Smooth muscle cell (in vitro differentiated cells): Measurements from ENCODE around the gene GDF2. TPM values are rescaled to one million over a fixed set of nuclear protein-coding genes. Genes with fewer than 3 reads are reported as not detected.

Experiments used
- DNase-seq: peaks from one replicate; lab custom pipeline; 2025; ENCODE audit not compliant: unreplicated experiment; lab: John Stamatoyannopoulos, UW
- H2AFZ ChIP-seq: fragments of 200-600 bp; sonication (generic); 2 replicates; pipeline ENCODE4 v1.6.0; 2016; ENCODE audit warnings: antibody characterized with exemption, low read depth, mild to moderate bottlenecking
- H3F3A ChIP-seq: fragments of 200-600 bp; sonication (generic); 2 replicates; pipeline ENCODE4 v1.6.0; 2017; ENCODE audit warnings: antibody characterized with exemption, low read depth
- H3K27ac ChIP-seq: fragments of 200-600 bp; sonication (generic); 2 replicates; pipeline ENCODE4 v1.5.1; 2016; ENCODE audit warnings: low read depth, mild to moderate bottlenecking
- H3K27me3 ChIP-seq: fragments of 200-600 bp; sonication (generic); 2 replicates; pipeline ENCODE4 v1.6.1; 2016; ENCODE audit warnings: low read depth, mild to moderate bottlenecking
- H3K36me3 ChIP-seq: fragments of 200-600 bp; sonication (generic); 2 replicates; pipeline ENCODE4 v1.5.1; 2016; ENCODE audit warnings: low read depth
- H3K4me1 ChIP-seq: fragments of 200-600 bp; sonication (generic); 2 replicates; pipeline ENCODE4 v1.5.1; 2016; ENCODE audit warnings: low read depth
- H3K4me2 ChIP-seq: fragments of 200-600 bp; sonication (generic); 2 replicates; pipeline ENCODE4 v1.6.0; 2016; ENCODE audit warnings: mild to moderate bottlenecking
- H3K4me3 ChIP-seq: fragments of 200-600 bp; sonication (generic); 2 replicates; pipeline ENCODE4 v1.5.1; 2016; ENCODE audit warnings: mild to moderate bottlenecking
- H3K79me2 ChIP-seq: fragments of 200-600 bp; sonication (generic); 2 replicates; pipeline ENCODE4 v1.6.0; 2016; ENCODE audit warnings: low read depth, mild to moderate bottlenecking
- H3K9ac ChIP-seq: fragments of 200-600 bp; sonication (generic); 2 replicates; pipeline ENCODE4 v1.6.0; 2016; ENCODE audit warnings: low read depth
- H3K9me3 ChIP-seq: fragments of 200-600 bp; sonication (generic); replicated peaks from 2 replicates; pipeline ENCODE4 v1.5.1; 2016; ENCODE audit warnings: low read depth
- H4K20me1 ChIP-seq: fragments of 200-600 bp; sonication (generic); 2 replicates; pipeline ENCODE4 v1.6.0; 2016; ENCODE audit warnings: low read depth
- WGBS: methylation state at CpG from one replicate; pipeline ENCODE4 v1.1.7; 2016; ENCODE audit warnings: low lambda C conversion rate; 5-methylcytosine and 5-hydroxymethylcytosine counted together
- polyA plus RNA-seq: library from polyadenylated mRNA; unstranded; fragments of >200 nt; fragmentation: Nextera tagmentation; extraction: Ambion mirVana; gene quantifications from 2 replicates; pipeline ENCODE4 v1.2.1, GENCODE V29; 2016
- total RNA-seq: library from RNA; depleted of rRNA; stranded (reverse); fragments of >200 nt; gene quantifications from 2 replicates; pipeline ENCODE4 v1.2.3, GENCODE V29; 2014
- TF ChIP-seq, protein P1 (sequence below): fragments of 200-600 bp; sonication (generic); IDR thresholded peaks from 2 replicates; pipeline ENCODE4 v1.5.1; 2017; ENCODE audit warnings: borderline replicate concordance, mild to moderate bottlenecking, antibody characterized with exemption; ENCODE audit not compliant: insufficient read depth, poor library complexity, severe bottlenecking

Gene GDF2
- total and polyA plus RNA-seq, 2 experiments from 2014 or later: not detected

DNA sequence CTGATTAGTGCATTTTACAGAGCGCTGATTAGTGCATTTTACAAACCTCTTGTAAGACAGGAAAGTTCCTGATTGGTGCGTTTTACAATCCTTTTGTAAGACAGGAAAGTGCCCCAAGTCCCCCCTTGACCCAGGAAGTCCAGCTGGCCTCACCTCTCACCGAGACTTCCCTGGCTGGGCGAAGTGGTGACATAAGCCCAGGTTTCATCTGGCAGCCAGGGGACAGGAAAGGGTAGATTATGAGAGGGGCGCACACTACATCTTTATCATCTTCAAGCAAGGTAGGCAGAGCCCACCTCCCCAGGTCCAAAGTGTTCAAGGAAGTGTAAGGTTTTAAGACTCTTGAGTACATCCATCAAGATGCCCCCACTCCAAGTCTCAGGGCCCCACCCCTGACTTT, 27.8 kb upstream of the GDF2 start:
- WGBS: 94% methylated on average over 5 of the region's 5 CpGs
- TF ChIP-seq, protein P1, sequence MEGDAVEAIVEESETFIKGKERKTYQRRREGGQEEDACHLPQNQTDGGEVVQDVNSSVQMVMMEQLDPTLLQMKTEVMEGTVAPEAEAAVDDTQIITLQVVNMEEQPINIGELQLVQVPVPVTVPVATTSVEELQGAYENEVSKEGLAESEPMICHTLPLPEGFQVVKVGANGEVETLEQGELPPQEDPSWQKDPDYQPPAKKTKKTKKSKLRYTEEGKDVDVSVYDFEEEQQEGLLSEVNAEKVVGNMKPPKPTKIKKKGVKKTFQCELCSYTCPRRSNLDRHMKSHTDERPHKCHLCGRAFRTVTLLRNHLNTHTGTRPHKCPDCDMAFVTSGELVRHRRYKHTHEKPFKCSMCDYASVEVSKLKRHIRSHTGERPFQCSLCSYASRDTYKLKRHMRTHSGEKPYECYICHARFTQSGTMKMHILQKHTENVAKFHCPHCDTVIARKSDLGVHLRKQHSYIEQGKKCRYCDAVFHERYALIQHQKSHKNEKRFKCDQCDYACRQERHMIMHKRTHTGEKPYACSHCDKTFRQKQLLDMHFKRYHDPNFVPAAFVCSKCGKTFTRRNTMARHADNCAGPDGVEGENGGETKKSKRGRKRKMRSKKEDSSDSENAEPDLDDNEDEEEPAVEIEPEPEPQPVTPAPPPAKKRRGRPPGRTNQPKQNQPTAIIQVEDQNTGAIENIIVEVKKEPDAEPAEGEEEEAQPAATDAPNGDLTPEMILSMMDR: no peak
- no peaks in the 10 kb centered on the region for H3K36me3 ChIP-seq
- peaks cover 42% of the 10 kb centered on the region for H3K27me3 ChIP-seq
- no peak for DNase-seq
- no peaks in the 10 kb centered on the region for H3K79me2 ChIP-seq
- no peaks in the 10 kb centered on the region for H3K9me3 ChIP-seq
- no peaks in the 10 kb centered on the region for H4K20me1 ChIP-seq
- no peaks in the 10 kb centered on the region for H3F3A ChIP-seq
- H2AFZ ChIP-seq: no peak overlapping the region
- no peak overlapping the region for H3K27ac ChIP-seq
- no peak overlapping the region for H3K4me3 ChIP-seq
- H3K9ac ChIP-seq: no peak overlapping the region
- H3K4me2 ChIP-seq: no peak overlapping the region
- peaks cover 15% of the 10 kb centered on the region for H3K4me1 ChIP-seq

DNA sequence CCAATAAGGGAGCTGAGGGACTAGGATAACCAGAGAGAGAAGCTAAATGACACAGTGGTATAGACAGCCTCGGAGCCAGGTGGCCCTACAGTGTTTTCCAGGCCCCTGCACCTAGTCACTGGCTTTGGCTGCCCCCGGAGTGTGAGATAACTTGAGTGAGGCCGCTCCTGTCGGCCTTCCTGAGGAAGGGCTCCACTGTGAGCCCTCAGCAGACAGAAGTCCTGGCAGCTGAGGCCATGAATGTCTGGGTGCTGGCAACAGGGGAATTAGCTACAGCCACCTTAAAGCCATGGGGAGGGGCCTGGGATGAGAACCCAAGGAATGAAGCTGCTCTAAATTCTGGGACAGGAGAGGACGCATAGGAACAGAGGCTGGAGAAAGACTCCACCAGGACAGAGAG, 26.8 kb upstream of the GDF2 start:
- no peak overlapping the region for H3K4me2 ChIP-seq
- no peak overlapping the region for H2AFZ ChIP-seq
- DNase-seq: no peak
- H4K20me1 ChIP-seq: no peaks in the 10 kb centered on the region
- TF ChIP-seq, protein P1: no peak
- no peak overlapping the region for H3K9ac ChIP-seq
- H3K9me3 ChIP-seq: no peaks in the 10 kb centered on the region
- WGBS: 89% methylated on average over 5 of the region's 5 CpGs
- no peak overlapping the region for H3K4me3 ChIP-seq
- H3F3A ChIP-seq: no peaks in the 10 kb centered on the region
- peaks cover 19% of the 10 kb centered on the region for H3K4me1 ChIP-seq
- H3K27ac ChIP-seq: no peak overlapping the region
- H3K27me3 ChIP-seq: peaks cover 48% of the 10 kb centered on the region
- H3K36me3 ChIP-seq: no peaks in the 10 kb centered on the region
- no peaks in the 10 kb centered on the region for H3K79me2 ChIP-seq

DNA sequence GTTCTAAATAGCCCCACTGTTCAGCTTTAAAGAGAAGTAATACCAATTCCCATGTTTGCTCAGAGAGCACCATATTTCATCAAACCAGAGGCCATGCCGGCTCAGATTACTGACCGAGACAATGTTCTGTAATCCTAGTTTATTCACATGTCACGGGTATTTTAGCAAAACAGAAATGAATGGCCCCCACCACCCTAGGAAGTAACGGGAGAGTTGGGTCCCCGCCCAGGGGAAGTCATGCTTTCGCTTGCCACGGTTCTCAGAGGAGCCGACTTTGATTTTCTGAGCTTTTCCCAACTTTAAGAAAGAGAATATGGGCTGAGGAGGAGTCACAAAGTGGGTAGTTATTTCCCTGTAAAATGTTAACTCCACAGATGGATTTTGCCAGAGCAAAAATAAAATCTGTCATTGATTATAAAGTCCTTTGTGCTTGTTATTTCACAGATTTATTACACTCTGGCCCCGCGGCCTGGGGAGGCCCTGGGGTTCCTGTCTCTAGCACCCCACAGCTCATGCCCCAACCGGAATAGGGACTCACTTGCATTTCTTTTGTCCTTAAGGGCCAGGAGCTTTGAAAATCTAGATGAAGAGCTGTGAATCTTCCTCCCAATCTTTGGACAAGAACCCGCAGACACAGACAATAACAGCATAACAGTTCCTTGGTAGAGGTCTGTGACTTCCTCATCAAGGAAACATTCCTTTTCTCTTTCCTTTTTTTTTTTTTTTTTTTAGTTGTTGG, 25.9 kb upstream of the GDF2 start:
- Histone ChIP-seq H3K27ac (no peak overlapping the region), H4K20me1 (no peaks in the 10 kb centered on the region), H2AFZ (no peak overlapping the region), H3K36me3 (no peaks in the 10 kb centered on the region), H3K4me1 (peaks cover 22% of the 10 kb centered on the region), H3K9ac (no peak overlapping the region), H3K4me2 (no peak overlapping the region), H3K79me2 (no peaks in the 10 kb centered on the region), H3F3A (no peaks in the 10 kb centered on the region), H3K4me3 (no peak overlapping the region), H3K9me3 (no peaks in the 10 kb centered on the region), H3K27me3 (peaks cover 54% of the 10 kb centered on the region)
- no peak for DNase-seq
- TF ChIP-seq, protein P1: no peak
- 85% methylated on average over 12 of the region's 12 CpGs for WGBS

DNA sequence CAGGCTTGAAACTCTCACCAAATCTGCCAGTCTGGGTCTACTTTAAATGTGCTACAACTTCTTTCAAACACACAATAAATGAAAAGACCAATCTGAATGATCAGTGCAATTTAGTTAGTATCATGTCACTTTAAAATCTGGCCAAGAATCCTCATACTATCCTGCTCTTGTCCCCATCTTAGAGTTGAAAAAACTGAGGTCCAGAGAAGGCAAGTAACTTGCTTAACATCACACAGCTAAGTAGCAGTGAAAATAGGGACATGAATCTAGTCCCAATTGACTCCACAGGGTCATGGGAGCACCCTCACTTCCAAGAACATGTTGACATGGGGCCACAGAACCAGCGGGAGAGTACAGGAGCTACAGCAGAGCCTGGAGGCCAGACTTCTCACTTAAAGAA, 25.3 kb upstream of the GDF2 start:
- Histone ChIP-seq H3K4me3 (no peak overlapping the region), H3K27me3 (peaks cover 61% of the 10 kb centered on the region), H3K36me3 (no peaks in the 10 kb centered on the region), H2AFZ (no peak overlapping the region), H3K79me2 (no peaks in the 10 kb centered on the region), H3K4me2 (no peak overlapping the region), H3K27ac (no peak overlapping the region), H3K9me3 (no peaks in the 10 kb centered on the region), H4K20me1 (no peaks in the 10 kb centered on the region), H3K4me1 (peaks cover 22% of the 10 kb centered on the region), H3K9ac (no peak overlapping the region), H3F3A (no peaks in the 10 kb centered on the region)
- 96% methylated on average over 1 of the region's 1 CpG for WGBS
- no peak for DNase-seq
- TF ChIP-seq, protein P1: no peak
